ENCODE data around the gene FNDC7.
"Not testable (repeated sequence)": the region's sequence is repeated elsewhere in the genome, so short reads cannot be mapped to it uniquely, and the experiment has no call there.

The FNDC7 gene

GRCh38 chr1:108745980-108746381 is 33.3 kb downstream of the FNDC7 start:
- no peak for DNase-seq

DNA sequence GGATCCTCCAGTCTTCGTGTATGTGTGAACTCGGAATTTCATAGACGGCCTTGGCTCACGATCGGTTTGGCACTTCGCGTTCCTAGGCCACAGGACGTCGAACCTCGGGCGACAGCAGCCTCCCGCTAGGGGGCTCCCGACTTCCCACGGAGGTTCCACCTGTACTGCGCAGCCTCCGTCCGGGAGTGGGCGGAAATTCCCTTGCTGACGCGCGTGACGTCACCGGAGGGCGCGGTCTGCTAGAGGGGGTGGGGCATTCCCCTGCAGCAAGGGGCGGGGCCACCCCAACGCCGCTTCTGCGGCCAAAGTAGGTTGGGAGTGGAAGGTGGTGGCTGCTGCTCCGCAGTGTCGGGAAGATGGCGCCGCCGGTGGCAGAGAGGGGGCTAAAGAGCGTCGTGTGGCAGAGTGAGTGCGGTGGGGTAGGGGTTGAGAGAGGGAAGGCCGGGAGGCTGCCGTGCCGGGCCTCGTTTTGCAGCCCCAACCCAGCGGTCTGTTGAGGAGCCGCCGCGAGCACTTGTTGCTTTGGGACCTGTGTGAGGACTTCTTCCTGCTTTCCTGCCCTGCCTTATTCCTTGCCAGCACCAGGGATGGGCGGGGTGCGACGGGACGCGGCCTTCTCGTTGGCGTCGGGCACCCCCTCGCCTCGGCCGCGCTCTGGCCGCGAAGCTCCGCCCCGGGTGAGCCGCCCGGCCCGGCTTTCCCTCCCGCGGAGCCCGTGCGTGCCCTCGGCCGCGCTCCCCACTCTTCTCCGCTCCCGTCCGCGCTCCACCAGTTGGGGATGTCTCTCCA is 33.9 kb downstream of the FNDC7 start, which contains the start of gene STXBP3:
STXBP3 (plus strand) TSS at position 293 of the 789 bp plus-strand sequence; CDS start at position 357, 64 bp downstream.
- DNase-seq: peak; percentile 100

DNA sequence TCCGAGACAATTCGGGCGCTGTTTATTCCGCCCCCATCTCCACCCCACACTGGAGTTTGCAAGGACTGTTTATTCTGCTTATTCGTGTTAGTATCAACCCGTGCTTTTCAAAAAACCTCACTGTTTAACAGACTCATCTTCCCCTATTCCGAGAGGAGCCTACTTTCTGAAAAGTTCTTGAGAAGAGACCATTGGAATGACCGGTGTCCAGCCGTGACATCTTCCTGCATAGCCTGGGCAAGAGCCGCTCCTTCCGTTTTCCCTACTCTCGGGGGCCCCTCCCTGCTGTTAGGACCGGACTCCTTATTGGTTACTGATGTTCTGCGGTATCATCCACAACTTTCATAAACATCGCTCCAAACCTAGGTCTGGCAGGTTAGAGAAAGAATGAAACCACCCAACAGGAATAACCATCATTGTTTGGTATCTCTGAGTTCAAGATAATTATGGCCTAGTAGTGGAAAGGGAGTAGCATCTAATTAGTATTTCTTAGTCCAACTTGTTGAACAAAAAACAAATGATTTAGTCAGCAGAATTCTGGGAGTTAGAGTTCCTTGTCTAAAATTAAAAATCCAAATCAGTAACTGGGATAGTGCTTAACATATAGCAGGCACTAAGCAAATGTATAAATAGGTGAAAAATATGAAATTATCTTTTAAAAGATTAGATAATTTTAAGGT is 34.6 kb downstream of the FNDC7 start:
- peak; percentile 16 for DNase-seq

GRCh38 chr1:108747898-108748297 is 35.2 kb downstream of the FNDC7 start:
- no peak for DNase-seq

GRCh38 chr1:108749081-108749480 is 36.4 kb downstream of the FNDC7 start:
- DNase-seq: no peak

DNA sequence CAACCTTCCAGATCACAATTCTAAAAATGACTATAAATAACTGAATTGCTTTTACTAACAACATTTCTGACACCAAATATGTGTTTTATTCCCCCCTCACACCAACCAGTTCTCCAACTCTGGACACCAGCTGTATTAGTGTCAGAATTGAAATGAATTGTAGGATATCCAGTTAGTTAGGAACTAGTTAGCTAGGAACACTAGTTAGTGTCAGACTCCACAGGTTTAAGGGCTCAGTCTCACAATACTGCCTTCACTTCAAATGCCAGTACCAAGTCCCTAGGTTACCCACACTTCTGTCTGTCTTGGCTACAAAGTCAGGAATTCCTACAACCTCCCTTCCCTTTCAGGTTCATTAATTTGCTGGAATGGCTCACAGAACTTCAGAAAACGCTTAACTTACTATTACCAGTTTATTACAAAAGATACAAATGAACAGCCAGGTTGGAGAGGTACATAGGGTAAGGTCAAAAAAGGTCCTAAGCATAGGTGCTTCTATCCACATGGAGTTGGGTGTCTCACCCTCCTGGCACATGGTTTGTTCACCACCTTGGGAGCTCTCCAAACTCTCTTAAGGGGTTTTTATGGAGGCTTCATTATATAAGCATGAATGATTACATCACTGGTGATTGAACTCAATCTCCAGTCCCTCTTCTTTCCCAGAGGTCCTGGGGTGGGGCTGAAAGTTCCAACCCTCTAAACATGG is 37.9 kb downstream of the FNDC7 start:
- DNase-seq: no peak

- DNase-seq: no peak
These were observed 40.7 kb downstream of the FNDC7 start for GRCh38 chr1:108753363-108753762.

GRCh38 chr1:108758796-108759195 is 46.1 kb downstream of the FNDC7 start:
- DNase-seq: no peak

- DNase-seq: no peak
These were observed 54.4 kb downstream of the FNDC7 start for GRCh38 chr1:108767115-108767514.

DNA sequence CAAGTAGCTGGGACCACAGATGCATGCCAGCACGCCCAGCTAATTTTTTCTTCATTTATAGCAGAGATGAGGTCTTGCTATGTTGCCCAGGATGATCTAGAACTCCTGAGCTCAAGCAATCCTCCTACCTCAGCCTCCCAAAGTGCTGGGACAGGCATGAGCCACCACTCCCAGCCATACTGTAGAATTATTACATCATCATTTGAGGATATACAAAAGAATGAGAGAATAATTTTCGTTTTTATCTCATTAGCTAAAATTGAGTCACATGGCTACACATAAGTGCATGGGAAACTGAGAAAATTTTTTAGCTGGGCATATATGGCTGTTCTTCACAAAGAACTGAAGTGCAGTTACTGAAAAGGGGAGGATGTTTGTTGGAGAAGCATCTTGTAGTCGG is 55.0 kb downstream of the FNDC7 start:
- DNase-seq: no peak

- DNase-seq: no peak
These were observed 65.1 kb downstream of the FNDC7 start for GRCh38 chr1:108777839-108778238.

DNA sequence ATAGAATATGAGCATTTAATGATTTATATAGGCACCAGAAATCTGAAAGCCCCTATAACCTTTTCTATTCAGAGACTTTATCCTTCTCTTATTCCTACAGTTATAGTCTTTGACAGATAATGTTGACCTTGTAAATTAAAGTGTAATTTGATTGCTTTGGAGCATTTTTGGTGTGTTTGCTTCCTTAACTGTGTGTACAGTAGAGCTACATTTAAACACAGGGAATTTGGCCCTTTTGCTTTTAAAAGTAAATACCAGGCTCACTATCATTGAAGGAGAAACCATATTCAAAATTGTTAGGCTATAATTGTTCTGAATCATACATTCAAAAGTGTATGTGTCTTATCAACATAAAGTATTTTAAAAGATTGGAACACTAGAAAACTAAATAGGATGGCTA is 66.7 kb downstream of the FNDC7 start:
- DNase-seq: no peak

DNA sequence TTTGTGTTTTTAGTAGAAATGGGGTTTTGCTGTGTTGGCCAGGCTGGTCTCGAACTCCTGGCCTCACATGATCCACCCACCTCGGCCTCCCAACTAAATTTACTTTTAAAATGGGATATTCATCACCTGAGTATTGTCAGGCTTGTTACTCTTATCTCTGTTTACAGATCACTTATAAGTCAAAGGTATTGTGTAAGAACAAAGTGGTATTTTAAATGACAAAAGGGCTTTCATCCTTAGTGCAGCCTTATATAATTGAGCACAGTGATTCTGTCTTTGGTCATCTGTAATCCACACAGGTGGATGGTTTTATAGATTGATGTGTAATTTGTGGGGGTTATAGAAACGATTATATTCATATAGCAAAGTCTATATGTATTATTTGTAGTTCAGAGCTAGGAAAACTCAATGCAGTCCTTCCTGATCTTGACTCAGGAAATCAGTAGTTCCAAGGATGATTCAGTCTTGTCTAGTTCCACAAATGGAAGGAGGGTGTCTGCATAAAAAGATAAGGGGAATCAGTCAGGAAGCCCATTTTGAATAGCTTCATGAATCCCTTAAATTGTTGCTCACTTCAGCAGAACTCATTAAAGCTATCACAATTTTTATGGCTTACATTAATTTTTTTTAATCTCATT is 68.3 kb downstream of the FNDC7 start:
- DNase-seq: no peak

- not testable (repeated sequence) for DNase-seq
These were observed 68.9 kb downstream of the FNDC7 start for GRCh38 chr1:108781575-108781944.

DNA sequence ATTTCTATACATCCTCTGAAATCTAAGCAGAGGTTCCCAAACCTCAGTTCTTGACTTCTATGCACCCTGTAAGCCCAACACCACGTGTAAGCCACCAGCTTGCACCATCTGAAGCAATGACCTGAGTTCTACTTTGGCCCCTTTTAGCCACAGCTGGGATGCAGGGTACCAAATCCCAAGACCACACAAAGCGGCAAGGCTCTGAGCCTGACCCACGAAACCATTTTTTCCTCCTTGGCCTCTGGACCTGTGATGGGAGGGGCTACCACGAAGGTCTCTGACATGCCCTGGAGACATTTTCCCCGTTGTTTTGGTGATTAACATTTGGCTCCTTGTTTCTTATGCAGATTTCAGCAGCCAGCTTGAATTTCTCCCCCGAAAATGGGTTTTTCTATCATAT is 72.6 kb downstream of the FNDC7 start:
- DNase-seq: no peak

DNA sequence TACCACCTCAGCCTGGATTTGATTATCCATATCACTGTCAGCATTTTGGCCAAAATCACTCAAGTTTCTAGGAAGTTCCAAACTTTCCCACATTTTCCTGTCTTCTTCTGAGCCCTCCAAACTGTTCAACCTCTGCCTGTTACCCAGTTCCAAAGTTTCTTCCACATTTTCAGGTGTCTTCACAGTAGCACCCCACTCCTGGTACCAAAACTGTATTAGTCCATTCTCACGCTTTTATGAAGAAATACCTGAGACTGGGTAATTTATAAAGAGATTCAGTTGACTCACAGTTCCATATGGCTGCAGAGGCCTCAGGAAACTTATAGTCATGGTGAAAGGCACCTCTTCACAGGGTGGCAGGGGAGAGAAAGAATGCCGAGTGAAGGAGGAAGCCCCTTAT is 73.2 kb downstream of the FNDC7 start:
- DNase-seq: no peak

DNA sequence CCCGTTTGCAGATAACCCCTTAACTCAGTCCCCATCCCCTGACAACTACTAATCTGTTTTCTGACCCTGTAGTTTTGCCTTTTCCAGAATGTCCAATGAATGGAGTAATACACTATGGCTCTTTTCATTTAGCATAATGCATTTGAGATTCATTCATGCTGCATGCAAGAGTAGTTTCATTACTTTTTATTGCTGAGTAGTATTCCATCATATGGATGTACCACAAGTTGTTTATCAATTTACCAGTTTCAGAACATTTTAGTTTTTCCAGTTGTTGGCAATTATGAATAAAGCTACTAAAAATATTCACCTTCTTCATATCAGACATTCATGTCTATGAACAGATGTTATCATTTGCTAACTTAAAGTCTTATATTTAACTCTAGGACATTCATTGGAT is 79.1 kb downstream of the FNDC7 start:
- DNase-seq: no peak
